Measurements from ENCODE around the gene GRM3. TPM values are rescaled to one million over a fixed set of nuclear protein-coding genes. Genes with fewer than 3 reads are reported as not detected.
A peak's percentile ranks its signal among the peaks of the same experiment; 100 is the strongest.

Gene GRM3
- total and polyA plus RNA-seq, 4 donors, result 0.17 TPM; not detected in 3

DNA sequence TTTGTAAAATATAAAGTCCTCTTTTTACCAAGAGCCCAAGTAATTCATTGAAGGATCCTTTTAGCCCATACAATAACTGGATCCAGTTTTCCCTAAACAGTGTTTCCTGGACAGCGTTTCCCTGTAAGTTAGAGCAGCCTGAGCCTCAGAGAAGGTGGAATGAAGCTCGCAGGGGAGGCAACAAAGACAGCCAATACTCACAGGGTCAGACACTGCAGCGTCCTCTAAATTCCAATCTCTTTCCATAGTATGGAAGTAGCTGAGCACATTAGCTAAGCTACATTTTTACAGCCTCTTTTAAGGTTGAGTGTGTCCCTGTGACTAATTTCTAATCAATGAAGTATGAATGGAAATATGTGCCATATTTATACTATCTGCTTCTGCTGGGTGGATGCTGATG lies 193.5 kb downstream of the GRM3 start:
- whole genome bisulfite sequencing, 2 donors, result 63 to 74% methylated on average over 3 of the region's 3 CpGs
- Histone ChIP-seq H3K27me3 (ENCODE audit: control insufficient read depth in 3 of 3, insufficient read depth in 3 of 3, low read length in 2 of 3) (no peaks in the 10 kb centered on the region), H3K9me3 (ENCODE audit: control insufficient read depth in 4 of 4, insufficient read depth in 3 of 4, low read length in 3 of 4) (peaks cover 0 to 2% (median 0%) of the 10 kb centered on the region in 4 donors), H3K4me3 (no peak overlapping the region), H3K36me3 (ENCODE audit: control insufficient read depth in 4 of 4, insufficient read depth in 4 of 4, low read length in 4 of 4) (no peaks in the 10 kb centered on the region), H3K27ac (ENCODE audit: low read depth in 1 of 2, low read length in 1 of 2) (no peak overlapping the region), H3K4me1 (ENCODE audit: control insufficient read depth in 5 of 5, insufficient read depth in 5 of 5, low read length in 5 of 5) (no peaks in the 10 kb centered on the region), H3K9ac (ENCODE audit: insufficient read depth in 1 of 2, low read length in 2 of 2) (no peak overlapping the region)
- no peak for ATAC-seq (ENCODE audit: insufficient read depth, low FRiP score)
- TF ChIP-seq CTCF (IDR thresholded peaks at IDR 0.05; ENCODE audit: control extremely low read depth, extremely low read depth), result no peak
- DNase-seq, result no peak

GRCh38 chr7:86844608-86845007 lies 200.9 kb downstream of the GRM3 start:
- H3K4me3 ChIP-seq, result no peak overlapping the region
- DNase-seq (no peak), ATAC-seq (ENCODE audit: insufficient read depth, low FRiP score) (no peak)
- no peaks in the 10 kb centered on the region for H3K9me3 ChIP-seq (ENCODE audit: control insufficient read depth in 4 of 4, insufficient read depth in 3 of 4, low read length in 3 of 4)
- no peak overlapping the region for H3K27ac ChIP-seq (ENCODE audit: low read depth in 1 of 2, low read length in 1 of 2)
- WGBS, 2 donors, result 92 to 94% methylated on average over 3 of the region's 3 CpGs
- no peak overlapping the region for H3K9ac ChIP-seq (ENCODE audit: insufficient read depth in 1 of 2, low read length in 2 of 2)
- no peak for TF ChIP-seq CTCF (IDR thresholded peaks at IDR 0.05; ENCODE audit: control extremely low read depth, extremely low read depth)
- no peaks in the 10 kb centered on the region for H3K36me3 ChIP-seq (ENCODE audit: control insufficient read depth in 4 of 4, insufficient read depth in 4 of 4, low read length in 4 of 4)
- H3K4me1 ChIP-seq (ENCODE audit: control insufficient read depth in 5 of 5, insufficient read depth in 5 of 5, low read length in 5 of 5), result no peaks in the 10 kb centered on the region
- H3K27me3 ChIP-seq (ENCODE audit: control insufficient read depth in 3 of 3, insufficient read depth in 3 of 3, low read length in 2 of 3), result no peaks in the 10 kb centered on the region

GRCh38 chr7:86846494-86847190 lies 202.9 kb downstream of the GRM3 start:
- Histone ChIP-seq H3K9ac (ENCODE audit: insufficient read depth in 1 of 2, low read length in 2 of 2) (no peak overlapping the region), H3K27me3 (ENCODE audit: control insufficient read depth in 3 of 3, insufficient read depth in 3 of 3, low read length in 2 of 3) (no peaks in the 10 kb centered on the region), H3K4me3 (no peak overlapping the region), H3K9me3 (ENCODE audit: control insufficient read depth in 4 of 4, insufficient read depth in 3 of 4, low read length in 3 of 4) (no peaks in the 10 kb centered on the region), H3K36me3 (ENCODE audit: control insufficient read depth in 4 of 4, insufficient read depth in 4 of 4, low read length in 4 of 4) (no peaks in the 10 kb centered on the region), H3K27ac (ENCODE audit: low read depth in 1 of 2, low read length in 1 of 2) (no peak overlapping the region), H3K4me1 (ENCODE audit: control insufficient read depth in 5 of 5, insufficient read depth in 5 of 5, low read length in 5 of 5) (no peaks in the 10 kb centered on the region)
- ATAC-seq (ENCODE audit: insufficient read depth, low FRiP score) (peak; percentile 86), DNase-seq (peak; percentile 64 to 82 (median 73))
- TF ChIP-seq CTCF (IDR thresholded peaks at IDR 0.05; ENCODE audit: control extremely low read depth, extremely low read depth), result no peak
- WGBS, 2 donors, result 21 to 29% methylated on average over 3 of the region's 3 CpGs

GRCh38 chr7:86848226-86848625 lies 204.5 kb downstream of the GRM3 start:
- ATAC-seq (ENCODE audit: insufficient read depth, low FRiP score), result no peak
- DNase-seq, result no peak
- H3K27ac ChIP-seq (ENCODE audit: low read depth in 1 of 2, low read length in 1 of 2), result no peak overlapping the region
- 63 to 80% methylated on average over 2 of the region's 2 CpGs for WGBS, 2 donors
- no peaks in the 10 kb centered on the region for H3K27me3 ChIP-seq (ENCODE audit: control insufficient read depth in 3 of 3, insufficient read depth in 3 of 3, low read length in 2 of 3)
- H3K9ac ChIP-seq (ENCODE audit: insufficient read depth in 1 of 2, low read length in 2 of 2), result no peak overlapping the region
- H3K9me3 ChIP-seq (ENCODE audit: control insufficient read depth in 4 of 4, insufficient read depth in 3 of 4, low read length in 3 of 4), result no peaks in the 10 kb centered on the region
- no peaks in the 10 kb centered on the region for H3K36me3 ChIP-seq (ENCODE audit: control insufficient read depth in 4 of 4, insufficient read depth in 4 of 4, low read length in 4 of 4)
- H3K4me3 ChIP-seq, result no peak overlapping the region
- H3K4me1 ChIP-seq (ENCODE audit: control insufficient read depth in 5 of 5, insufficient read depth in 5 of 5, low read length in 5 of 5), result no peaks in the 10 kb centered on the region
- TF ChIP-seq CTCF (IDR thresholded peaks at IDR 0.05; ENCODE audit: control extremely low read depth, extremely low read depth), result no peak
